RWPE2 (cell line): Measurements from ENCODE around the gene TEX22.

Source experiments
- ATAC-seq: fragments of 200-7000 bp; cut with Tn5 transposase; 3 replicates; pipeline ENCODE4 v1.9.1; 2021; ENCODE audit warnings: low read depth
- DNase-seq: peaks from one replicate; pipeline ENCODE4 v3.0.0-alpha.2; 2020; ENCODE audit warnings: low spot score
- H3K27ac ChIP-seq: fragments of 450-650 bp; 2 replicates; pipeline ENCODE4 v1.5.1; 2017; ENCODE audit warnings: mild to moderate bottlenecking; ENCODE audit not compliant: poor library complexity, severe bottlenecking
- H3K27me3 ChIP-seq: fragments of 250-450 bp; sonication (Bioruptor Pico); 2 replicates; pipeline ENCODE4 v1.5.1; 2021; ENCODE audit warnings: mild to moderate bottlenecking, moderate library complexity; ENCODE audit not compliant: insufficient read depth, poor library complexity, severe bottlenecking
- H3K36me3 ChIP-seq: fragments of 250-450 bp; sonication (Bioruptor Pico); 2 replicates; pipeline ENCODE4 v1.5.1; 2020; ENCODE audit warnings: low read depth, mild to moderate bottlenecking, moderate library complexity
- H3K4me1 ChIP-seq: fragments of 250-450 bp; sonication (Bioruptor Pico); 2 replicates; pipeline ENCODE4 v1.5.1; 2021; ENCODE audit warnings: mild to moderate bottlenecking, moderate library complexity; ENCODE audit not compliant: insufficient read depth, poor library complexity, severe bottlenecking
- H3K4me3 ChIP-seq: fragments of 250-450 bp; sonication (Bioruptor Pico); 2 replicates; pipeline ENCODE4 v1.5.1; 2021; ENCODE audit warnings: mild to moderate bottlenecking, moderate library complexity; ENCODE audit not compliant: severe bottlenecking
- H3K9me3 ChIP-seq: fragments of 250-450 bp; sonication (Bioruptor Pico); 2 replicates; pipeline ENCODE4 v1.5.1; 2021; ENCODE audit warnings: mild to moderate bottlenecking, moderate library complexity; ENCODE audit not compliant: severe bottlenecking
- TF ChIP-seq, protein P1 (sequence below): fragments of 450-650 bp; IDR thresholded peaks from one replicate; pipeline ENCODE4 v1.5.1; 2017; ENCODE audit warnings: mild to moderate bottlenecking, moderate library complexity; ENCODE audit not compliant: poor library complexity, severe bottlenecking

The TEX22 gene

DNA sequence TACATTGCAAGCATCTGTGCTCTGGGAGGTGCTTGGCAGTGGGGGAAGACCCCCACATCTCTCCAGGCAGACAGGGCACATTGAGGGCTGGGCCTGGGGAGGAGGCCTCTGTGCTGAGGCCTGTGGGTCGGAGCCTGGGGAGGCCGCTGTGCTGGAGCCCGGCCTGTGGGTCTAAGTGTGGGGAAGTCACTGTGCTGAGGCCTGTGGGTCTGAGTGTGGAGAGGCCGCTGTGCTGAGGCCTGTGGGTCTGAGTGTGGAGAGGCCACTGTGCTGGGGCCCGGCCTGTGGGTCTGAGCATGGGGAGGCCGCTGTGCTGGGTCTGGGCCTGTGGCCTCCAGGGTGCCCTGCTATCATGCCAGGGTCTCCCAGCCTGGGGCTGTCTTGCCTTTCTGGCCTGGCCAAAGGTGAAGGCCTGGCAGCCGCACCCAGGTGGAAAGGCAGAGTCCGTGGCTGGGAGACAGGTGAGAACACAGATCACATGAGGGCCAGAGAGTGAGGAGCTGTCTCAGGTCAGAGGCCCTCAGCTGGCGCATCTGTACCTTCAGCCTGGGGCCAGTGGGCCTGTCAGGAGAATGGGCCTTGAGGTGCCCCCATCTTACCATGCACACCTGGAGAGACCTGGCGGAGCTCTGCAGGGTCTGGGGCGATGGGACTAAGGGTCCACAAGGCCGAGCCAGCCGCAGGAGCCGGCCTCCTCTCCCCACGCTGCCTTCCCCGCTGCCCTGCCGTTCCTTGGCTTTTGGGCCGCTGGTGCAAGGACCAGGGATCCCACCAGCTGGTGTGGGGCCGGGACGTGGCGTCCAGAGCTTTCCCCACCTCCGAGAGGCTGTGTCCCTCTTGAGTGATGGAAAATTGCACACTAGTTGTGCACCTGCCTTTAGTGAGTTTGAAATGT is 57.7 kb downstream of the TEX22 start:
- no peaks in the 10 kb centered on the region for H3K27me3 ChIP-seq
- no peaks in the 10 kb centered on the region for H3K4me1 ChIP-seq
- ATAC-seq (peak; percentile 6; the same call in 1 of the 3 replicates), DNase-seq (no peak)
- peaks cover 66% of the 10 kb centered on the region for H3K36me3 ChIP-seq
- TF ChIP-seq, protein P1, sequence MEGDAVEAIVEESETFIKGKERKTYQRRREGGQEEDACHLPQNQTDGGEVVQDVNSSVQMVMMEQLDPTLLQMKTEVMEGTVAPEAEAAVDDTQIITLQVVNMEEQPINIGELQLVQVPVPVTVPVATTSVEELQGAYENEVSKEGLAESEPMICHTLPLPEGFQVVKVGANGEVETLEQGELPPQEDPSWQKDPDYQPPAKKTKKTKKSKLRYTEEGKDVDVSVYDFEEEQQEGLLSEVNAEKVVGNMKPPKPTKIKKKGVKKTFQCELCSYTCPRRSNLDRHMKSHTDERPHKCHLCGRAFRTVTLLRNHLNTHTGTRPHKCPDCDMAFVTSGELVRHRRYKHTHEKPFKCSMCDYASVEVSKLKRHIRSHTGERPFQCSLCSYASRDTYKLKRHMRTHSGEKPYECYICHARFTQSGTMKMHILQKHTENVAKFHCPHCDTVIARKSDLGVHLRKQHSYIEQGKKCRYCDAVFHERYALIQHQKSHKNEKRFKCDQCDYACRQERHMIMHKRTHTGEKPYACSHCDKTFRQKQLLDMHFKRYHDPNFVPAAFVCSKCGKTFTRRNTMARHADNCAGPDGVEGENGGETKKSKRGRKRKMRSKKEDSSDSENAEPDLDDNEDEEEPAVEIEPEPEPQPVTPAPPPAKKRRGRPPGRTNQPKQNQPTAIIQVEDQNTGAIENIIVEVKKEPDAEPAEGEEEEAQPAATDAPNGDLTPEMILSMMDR, result no peak
- no peak overlapping the region for H3K27ac ChIP-seq
- no peak overlapping the region for H3K4me3 ChIP-seq
- H3K9me3 ChIP-seq, result no peaks in the 10 kb centered on the region

GRCh38 chr14:105456736-105457617 is 58.6 kb downstream of the TEX22 start:
- Histone ChIP-seq H3K27me3 (no peaks in the 10 kb centered on the region), H3K27ac (no peak overlapping the region), H3K36me3 (peaks cover 65% of the 10 kb centered on the region), H3K4me3 (no peak overlapping the region), H3K9me3 (no peaks in the 10 kb centered on the region), H3K4me1 (no peaks in the 10 kb centered on the region)
- TF ChIP-seq, protein P1, result no peak
- no peak for DNase-seq
- peak; percentile 14; the same call in 1 of the 3 replicates for ATAC-seq

DNA sequence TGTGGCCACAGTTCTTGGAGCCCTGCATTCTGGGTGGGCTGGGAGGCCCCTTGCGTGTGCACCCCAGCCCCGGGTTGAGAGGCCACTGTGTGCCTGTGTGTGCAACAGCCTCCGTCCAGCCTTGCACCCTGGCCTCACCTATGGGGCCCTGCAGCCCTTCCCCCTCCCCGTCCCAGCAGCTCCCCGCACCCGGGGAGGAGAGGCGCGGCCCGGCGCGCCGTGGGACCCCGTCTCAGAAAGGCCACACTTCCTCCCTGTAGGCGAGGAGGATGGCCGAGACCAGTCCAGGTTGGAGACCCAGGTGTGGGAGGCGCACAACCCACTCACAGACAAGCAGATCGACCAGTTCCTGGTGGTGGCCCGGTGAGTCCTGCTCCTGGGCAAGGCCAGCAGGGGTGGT is 59.7 kb downstream of the TEX22 start:
- no peak for DNase-seq
- ATAC-seq, result no peak
- Histone ChIP-seq H3K4me1 (no peaks in the 10 kb centered on the region), H3K9me3 (no peaks in the 10 kb centered on the region), H3K36me3 (peaks cover 63% of the 10 kb centered on the region), H3K27ac (no peak overlapping the region), H3K4me3 (no peak overlapping the region), H3K27me3 (no peaks in the 10 kb centered on the region)
- TF ChIP-seq, protein P1, result no peak

GRCh38 chr14:105458571-105458970 is 60.2 kb downstream of the TEX22 start:
- TF ChIP-seq, protein P1, result no peak
- H3K4me1 ChIP-seq, result no peaks in the 10 kb centered on the region
- H3K9me3 ChIP-seq, result no peaks in the 10 kb centered on the region
- DNase-seq (no peak), ATAC-seq (no peak)
- H3K36me3 ChIP-seq, result peaks cover 66% of the 10 kb centered on the region
- H3K4me3 ChIP-seq, result no peak overlapping the region
- no peak overlapping the region for H3K27ac ChIP-seq
- H3K27me3 ChIP-seq, result no peaks in the 10 kb centered on the region
